HCT116 (cell line): Measurements from ENCODE around the gene SLC30A3.

ENCODE experiments used
- EZH2 ChIP-seq: fragments of 200-600 bp; sonication (generic); IDR thresholded peaks from 2 replicates; pipeline ENCODE4 v1.6.1; 2017; ENCODE audit warnings: antibody characterized with exemption, mixed run types
- POLR2AphosphoS5 ChIP-seq: IDR thresholded peaks from 2 replicates; pipeline ENCODE4 v1.6.1; 2011; ENCODE audit warnings: mild to moderate bottlenecking, low read depth, low read length, moderate library complexity
- SP1 ChIP-seq: IDR thresholded peaks from 2 replicates; pipeline ENCODE4 v1.6.1; 2012; ENCODE audit warnings: low read depth
- ZNF274 ChIP-seq: fragments of 200-500 bp; sonication (Bioruptor generic); IDR thresholded peaks from 2 replicates; pipeline ENCODE4 v1.6.1; 2014; ENCODE audit warnings: mild to moderate bottlenecking, low read depth, low read length, inconsistent platforms
- TF ChIP-seq, protein P1 (sequence below), 3 experiments: fragments of 200-600 bp in 1 of 3; sonication (generic) in 1 of 3; IDR thresholded peaks in 2 of 3; conservative IDR thresholded peaks in 1 of 3; 2 replicates each; pipeline ENCODE4 v1.5.1; 2012 to 2017; ENCODE audit warnings: low read depth in 2 of 3, low read length in 2 of 3, antibody characterized with exemption in 1 of 3, borderline replicate concordance in 1 of 3, control low read depth in 1 of 3, mild to moderate bottlenecking in 1 of 3, mixed read lengths in 1 of 3, mixed run types in 1 of 3, moderate library complexity in 1 of 3; ENCODE audit not compliant: insufficient read depth in 1 of 3
- TF ChIP-seq, protein P2 (sequence below): IDR thresholded peaks from 2 replicates; pipeline ENCODE4 v1.6.1; 2012

DNA sequence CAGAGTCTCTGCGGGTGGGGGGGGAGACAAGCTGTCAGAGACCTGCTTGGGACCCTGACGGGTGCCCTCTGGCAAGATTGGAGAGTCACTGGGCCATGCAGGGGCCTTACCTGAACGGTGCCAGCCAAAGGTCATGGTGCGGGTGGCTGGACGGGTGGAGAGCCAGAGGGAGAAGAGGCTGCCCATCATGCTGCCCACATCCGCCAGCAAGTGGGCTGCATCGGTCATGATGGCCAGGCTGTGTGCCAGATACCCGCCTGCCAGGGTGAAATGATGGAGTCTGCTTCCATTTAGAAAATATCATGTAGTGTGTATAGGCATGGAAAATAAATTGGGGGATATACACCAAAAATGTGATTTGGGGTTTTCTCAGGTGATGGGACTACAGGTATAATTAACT, 4.8 kb downstream of the SLC30A3 start:
- TF ChIP-seq, protein P1, sequence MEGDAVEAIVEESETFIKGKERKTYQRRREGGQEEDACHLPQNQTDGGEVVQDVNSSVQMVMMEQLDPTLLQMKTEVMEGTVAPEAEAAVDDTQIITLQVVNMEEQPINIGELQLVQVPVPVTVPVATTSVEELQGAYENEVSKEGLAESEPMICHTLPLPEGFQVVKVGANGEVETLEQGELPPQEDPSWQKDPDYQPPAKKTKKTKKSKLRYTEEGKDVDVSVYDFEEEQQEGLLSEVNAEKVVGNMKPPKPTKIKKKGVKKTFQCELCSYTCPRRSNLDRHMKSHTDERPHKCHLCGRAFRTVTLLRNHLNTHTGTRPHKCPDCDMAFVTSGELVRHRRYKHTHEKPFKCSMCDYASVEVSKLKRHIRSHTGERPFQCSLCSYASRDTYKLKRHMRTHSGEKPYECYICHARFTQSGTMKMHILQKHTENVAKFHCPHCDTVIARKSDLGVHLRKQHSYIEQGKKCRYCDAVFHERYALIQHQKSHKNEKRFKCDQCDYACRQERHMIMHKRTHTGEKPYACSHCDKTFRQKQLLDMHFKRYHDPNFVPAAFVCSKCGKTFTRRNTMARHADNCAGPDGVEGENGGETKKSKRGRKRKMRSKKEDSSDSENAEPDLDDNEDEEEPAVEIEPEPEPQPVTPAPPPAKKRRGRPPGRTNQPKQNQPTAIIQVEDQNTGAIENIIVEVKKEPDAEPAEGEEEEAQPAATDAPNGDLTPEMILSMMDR (IDR thresholded peaks at IDR 0.05 in 2 of 3, conservative IDR thresholded peaks at IDR 0.05 in 1 of 3; ENCODE audit: borderline replicate concordance in 1 of 3, insufficient read depth in 1 of 3, low read depth in 2 of 3, low read length in 2 of 3): no peak
- TF ChIP-seq EZH2 (no peak), POLR2AphosphoS5 (no peak), ZNF274 (no peak), SP1 (no peak)
- TF ChIP-seq, protein P2, sequence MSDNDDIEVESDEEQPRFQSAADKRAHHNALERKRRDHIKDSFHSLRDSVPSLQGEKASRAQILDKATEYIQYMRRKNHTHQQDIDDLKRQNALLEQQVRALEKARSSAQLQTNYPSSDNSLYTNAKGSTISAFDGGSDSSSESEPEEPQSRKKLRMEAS: no peak
